Thyroid gland (tissue), 4 donors: Measurements from ENCODE around the gene AMOTL2. TPM values are rescaled to one million over a fixed set of nuclear protein-coding genes. Genes with fewer than 3 reads are reported as not detected.

ENCODE experiments used
- DNase-seq, 2 donors: peaks; one replicate each; pipeline ENCODE4 v3.0.0-alpha.2; 2019
- H3K27ac ChIP-seq, 3 donors: fragments of 200-600 bp; sonication (generic); 1 replicate in 2 of 3; 2 replicates in 1 of 3; pipeline ENCODE4 v1.5.1; 2016 to 2019; ENCODE audit warnings: mild to moderate bottlenecking in 1 of 3, moderate library complexity in 1 of 3
- H3K27me3 ChIP-seq: fragments of 200-600 bp; sonication (generic); one replicate; pipeline ENCODE4 v1.5.1; 2019
- H3K36me3 ChIP-seq, 2 donors: fragments of 200-600 bp; sonication (generic); one replicate each; pipeline ENCODE4 v1.5.1; 2016 to 2019
- H3K4me1 ChIP-seq, 2 donors: fragments of 200-600 bp; sonication (generic); one replicate each; pipeline ENCODE4 v1.5.1; 2017 to 2019
- H3K4me3 ChIP-seq, 3 donors: fragments of 200-600 bp; sonication (generic); replicated peaks in 1 of 3; 1 replicate in 2 of 3; 2 replicates in 1 of 3; pipeline ENCODE4 v1.5.1; 2016; ENCODE audit warnings: mild to moderate bottlenecking in 1 of 3
- H3K9me3 ChIP-seq: fragments of 200-600 bp; sonication (generic); one replicate; pipeline ENCODE4 v1.5.1; 2017
- CTCF ChIP-seq, 6 experiments: fragments of 200-600 bp in 3 of 6; fragments of 450-650 bp in 3 of 6; sonication (generic) in 3 of 6; IDR thresholded peaks; one replicate each; pipeline ENCODE4 v1.5.1; 2016 to 2019; ENCODE audit warnings: antibody characterized with exemption in 6 of 6, mild to moderate bottlenecking in 2 of 6, inconsistent platforms in 1 of 6, moderate library complexity in 1 of 6
- POLR2A ChIP-seq, 2 donors: fragments of 450-650 bp; IDR thresholded peaks; one replicate each; pipeline ENCODE4 v1.6.1; 2017; ENCODE audit warnings: antibody characterized with exemption in 2 of 2, mild to moderate bottlenecking in 2 of 2, moderate library complexity in 1 of 2
- WGBS, 2 donors: methylation state at CpG; one replicate each; pipeline ENCODE4 v1.1.5; 2017; 5-methylcytosine and 5-hydroxymethylcytosine counted together
- intact Hi-C: fragments of 100-400 bp; cut with DNase I; formaldehyde crosslinking; loops from one replicate; pipeline ENCODE4 v1.15.1; 2023
- total RNA-seq, 4 donors: library from RNA; depleted of rRNA; stranded (reverse); fragments of >200 nt; gene quantifications; one replicate each; pipeline ENCODE4 v1.2.3, GENCODE V29; 2016

AMOTL2 gene
- total RNA-seq, 4 donors from 2014 or later: 76.0 to 149 (median 117) TPM

- Histone ChIP-seq H3K4me3 (no peak overlapping the region), H3K9me3 (no peaks in the 10 kb centered on the region), H3K36me3 (no peaks in the 10 kb centered on the region), H3K27ac (no peak overlapping the region), H3K4me1 (peaks cover 26 to 34% of the 10 kb centered on the region in 2 donors), H3K27me3 (no peaks in the 10 kb centered on the region)
- no peak for DNase-seq
- 85 to 88% methylated on average over 10 of the region's 10 CpGs for WGBS, 2 donors
- intact Hi-C loops: no loop called here
- TF ChIP-seq CTCF (IDR thresholded peaks at IDR 0.05) (no peak), POLR2A (IDR thresholded peaks at IDR 0.05) (no peak)
Observed at GRCh38 chr3:134323966-134324962, 50.0 kb downstream of the AMOTL2 start.

- no peak for TF ChIP-seq CTCF (IDR thresholded peaks at IDR 0.05)
- no peak for TF ChIP-seq POLR2A (IDR thresholded peaks at IDR 0.05)
- no peaks in the 10 kb centered on the region for H3K27me3 ChIP-seq
- no peak overlapping the region for H3K4me3 ChIP-seq
- 96 to 98% methylated on average over 1 of the region's 1 CpG for whole genome bisulfite sequencing, 2 donors
- no peak for DNase-seq
- H3K4me1 ChIP-seq: peaks cover 21 to 23% of the 10 kb centered on the region in 2 donors
- no peaks in the 10 kb centered on the region for H3K9me3 ChIP-seq
- intact Hi-C loops: no loop called here
- H3K36me3 ChIP-seq: no peaks in the 10 kb centered on the region
- no peak overlapping the region for H3K27ac ChIP-seq
Observed at GRCh38 chr3:134322286-134322685, 52.0 kb downstream of the AMOTL2 start.

GRCh38 chr3:134320749-134321148, 53.5 kb downstream of the AMOTL2 start:
- TF ChIP-seq POLR2A (IDR thresholded peaks at IDR 0.05): no peak
- no peak for TF ChIP-seq CTCF (IDR thresholded peaks at IDR 0.05)
- 79 to 84% methylated on average over 6 of the region's 6 CpGs for WGBS, 2 donors
- H3K9me3 ChIP-seq: no peaks in the 10 kb centered on the region
- intact Hi-C loops: no loop called here
- no peaks in the 10 kb centered on the region for H3K36me3 ChIP-seq
- no peaks in the 10 kb centered on the region for H3K27me3 ChIP-seq
- H3K4me1 ChIP-seq: peaks cover 6 to 8% of the 10 kb centered on the region in 2 donors
- no peak overlapping the region for H3K27ac ChIP-seq
- DNase-seq: no peak
- H3K4me3 ChIP-seq: no peak overlapping the region

- TF ChIP-seq CTCF (IDR thresholded peaks at IDR 0.05) (no peak), POLR2A (IDR thresholded peaks at IDR 0.05) (no peak)
- H3K36me3 ChIP-seq: no peaks in the 10 kb centered on the region
Observed at GRCh38 chr3:134319931-134320330, 54.3 kb downstream of the AMOTL2 start.

GRCh38 chr3:134318166-134318565, 56.1 kb downstream of the AMOTL2 start:
- no peak for TF ChIP-seq POLR2A (IDR thresholded peaks at IDR 0.05)
- TF ChIP-seq CTCF (IDR thresholded peaks at IDR 0.05): no peak
- H3K27ac ChIP-seq: no peak overlapping the region

More at GRCh38 chr3:134319931-134320330, 54.3 kb downstream of the AMOTL2 start:
- intact Hi-C loops: no loop called here
- H3K27me3 ChIP-seq: no peaks in the 10 kb centered on the region
- DNase-seq: no peak
- no peak overlapping the region for H3K27ac ChIP-seq
- H3K9me3 ChIP-seq: no peaks in the 10 kb centered on the region
- H3K4me3 ChIP-seq: no peak overlapping the region
- WGBS, 2 donors: 90 to 94% methylated on average over 2 of the region's 2 CpGs
- H3K4me1 ChIP-seq: peaks cover under 1 to 4% of the 10 kb centered on the region in 2 donors

More at GRCh38 chr3:134318166-134318565, 56.1 kb downstream of the AMOTL2 start:
- Histone ChIP-seq H3K4me1 (peaks cover 15 to 18% of the 10 kb centered on the region in 2 donors), H3K27me3 (no peaks in the 10 kb centered on the region), H3K36me3 (no peaks in the 10 kb centered on the region), H3K9me3 (no peaks in the 10 kb centered on the region), H3K4me3 (no peak overlapping the region)
- intact Hi-C loops: no loop called here
- WGBS, 2 donors: 95 to 99% methylated on average over 2 of the region's 2 CpGs
- DNase-seq: no peak
